IPS-15b (cell line): ENCODE data around the gene POR.
"Not testable (repeated sequence)": the region's sequence is repeated elsewhere in the genome, so short reads cannot be mapped to it uniquely, and the experiment has no call there.

Experiments
- H3K27me3 ChIP-seq: one replicate; pipeline ENCODE4 v1.6.1; 2013; ENCODE audit warnings: low read length; ENCODE audit not compliant: control insufficient read depth, insufficient read depth
- H3K36me3 ChIP-seq: one replicate; pipeline ENCODE4 v1.6.1; 2013; ENCODE audit warnings: low read length; ENCODE audit not compliant: control insufficient read depth, insufficient read depth
- H3K4me1 ChIP-seq: one replicate; pipeline ENCODE4 v1.6.1; 2013; ENCODE audit warnings: mild to moderate bottlenecking, low read length; ENCODE audit not compliant: control insufficient read depth, insufficient read depth
- H3K4me3 ChIP-seq: one replicate; pipeline ENCODE4 v1.5.1; 2013; ENCODE audit warnings: low read depth, low read length
- H3K9ac ChIP-seq: one replicate; pipeline ENCODE4 v1.6.1; 2013; ENCODE audit warnings: low read depth, mild to moderate bottlenecking, low read length
- H3K9me3 ChIP-seq: one replicate; pipeline ENCODE4 v1.6.1; 2013; ENCODE audit warnings: mild to moderate bottlenecking, low read length; ENCODE audit not compliant: control insufficient read depth, insufficient read depth

Gene POR

DNA sequence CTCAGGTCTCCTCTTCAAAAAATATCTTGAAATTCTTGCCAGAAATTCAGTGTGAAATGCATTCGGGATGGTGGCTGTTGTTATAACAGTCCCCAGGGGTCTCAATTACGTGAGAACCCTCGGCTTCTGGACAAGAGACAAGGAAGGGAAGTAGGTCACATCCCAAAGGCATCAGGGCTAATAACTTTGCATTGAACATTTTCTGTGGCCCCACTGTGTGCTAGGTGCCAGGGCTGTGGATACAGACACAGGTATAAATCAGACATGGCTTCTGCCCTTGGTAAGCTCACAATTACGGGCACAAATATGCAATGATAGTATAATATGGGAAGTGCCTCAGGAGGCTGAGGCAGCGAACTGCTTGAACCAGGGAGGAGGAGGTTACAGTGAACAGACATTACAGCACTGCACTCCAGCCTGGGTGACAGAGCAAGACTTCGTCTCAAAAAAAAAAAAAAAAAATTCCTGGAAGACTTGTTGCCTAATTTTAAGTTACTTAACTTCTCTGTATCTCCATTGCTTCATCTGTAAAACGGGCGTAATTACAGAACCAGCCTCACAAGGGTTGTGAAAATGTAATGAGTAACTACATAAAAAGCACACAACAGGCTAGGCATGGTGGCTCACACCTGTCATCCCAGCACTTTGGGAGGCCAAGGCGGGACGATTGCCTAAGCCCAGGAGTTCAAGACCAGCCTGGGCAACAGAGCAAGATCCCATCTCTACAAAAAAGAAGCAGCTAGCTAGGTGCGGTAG is 38.7 kb upstream of the POR start:
- no peaks in the 10 kb centered on the region for H3K9me3 ChIP-seq
- H3K9ac ChIP-seq, result no peak overlapping the region
- peaks cover 17% of the 10 kb centered on the region for H3K27me3 ChIP-seq
- H3K36me3 ChIP-seq, result no peaks in the 10 kb centered on the region
- H3K4me3 ChIP-seq, result no peak overlapping the region
- H3K4me1 ChIP-seq, result peaks cover 11% of the 10 kb centered on the region

DNA sequence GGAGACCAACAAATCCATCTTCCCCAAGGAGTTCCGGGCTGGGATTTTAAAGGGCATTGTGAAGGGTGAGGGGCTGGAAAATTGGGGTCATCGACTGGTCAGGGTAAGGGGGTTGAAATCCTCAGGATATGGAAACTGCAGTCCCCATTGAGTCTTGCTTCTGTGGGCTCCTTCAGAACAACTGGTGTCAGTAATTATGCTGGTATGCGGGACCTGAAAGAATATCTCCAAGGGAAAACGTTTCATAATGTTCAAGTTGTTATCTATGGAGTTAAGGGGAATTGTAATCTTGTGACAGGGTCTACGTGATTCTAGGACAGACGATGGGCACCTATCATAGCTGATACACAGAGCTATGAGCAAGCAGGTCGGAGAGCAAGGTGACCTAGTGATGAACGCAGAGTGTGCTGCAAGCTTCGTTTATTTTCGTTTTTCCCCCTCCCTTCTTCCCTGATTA is 36.6 kb upstream of the POR start:
- H3K9me3 ChIP-seq, result no peaks in the 10 kb centered on the region
- no peak overlapping the region for H3K9ac ChIP-seq
- H3K4me3 ChIP-seq, result peak overlapping the region; percentile 20
- H3K27me3 ChIP-seq, result peaks cover 17% of the 10 kb centered on the region
- peaks cover 8% of the 10 kb centered on the region for H3K36me3 ChIP-seq
- H3K4me1 ChIP-seq, result peaks cover 11% of the 10 kb centered on the region

DNA sequence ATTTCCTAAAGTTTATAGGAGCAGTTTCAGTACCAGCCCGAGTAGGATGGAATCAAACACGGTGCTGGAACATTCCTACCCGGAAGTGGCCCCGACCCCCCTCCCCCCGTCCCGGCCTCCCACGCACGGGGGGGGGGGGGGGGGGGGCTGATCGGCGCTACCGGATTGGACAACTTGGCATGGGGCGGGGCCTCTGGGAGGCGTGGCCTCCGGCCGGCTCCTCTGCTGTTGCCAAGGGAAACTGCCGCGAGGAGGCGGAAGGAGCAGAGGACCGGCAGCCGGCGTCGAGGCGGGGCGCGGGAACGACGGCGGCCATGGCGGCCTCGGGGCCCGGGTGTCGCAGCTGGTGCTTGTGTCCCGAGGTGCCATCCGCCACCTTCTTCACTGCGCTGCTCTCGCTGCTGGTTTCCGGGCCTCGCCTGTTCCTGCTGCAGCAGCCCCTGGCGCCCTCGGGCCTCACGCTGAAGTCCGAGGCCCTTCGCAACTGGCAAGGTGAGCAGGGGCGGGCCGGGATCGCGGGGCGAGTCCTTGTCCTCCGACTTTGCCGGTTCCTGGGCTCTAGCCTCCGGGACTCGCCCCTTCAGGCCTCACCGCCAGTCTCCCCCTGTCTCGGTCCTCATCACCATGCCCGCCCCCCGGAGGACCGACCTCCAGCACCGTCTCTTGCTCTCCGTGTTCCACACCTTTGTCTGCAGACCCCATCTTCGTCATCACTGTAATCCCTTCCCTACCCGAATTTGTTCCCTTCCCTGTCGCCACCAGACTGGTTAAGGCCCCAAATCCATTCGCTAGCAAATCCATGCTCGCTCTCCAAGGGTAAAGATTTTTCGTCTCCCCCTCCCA is 36.0 kb upstream of the POR start, which contains the start of gene RHBDD2:
RHBDD2 (plus strand) TSS at position 266 of the 843 bp plus-strand sequence; CDS start at position 315, 49 bp downstream.
- peaks cover 11% of the 10 kb centered on the region for H3K4me1 ChIP-seq
- peak within 1 kb of the TSS; percentile 85 for H3K4me3 ChIP-seq
- H3K9ac ChIP-seq, result peak within 1 kb of the TSS; percentile 66
- H3K9me3 ChIP-seq, result no peaks in the 10 kb centered on the region
- H3K27me3 ChIP-seq, result peaks cover 17% of the 10 kb centered on the region
- peaks cover 8% of the 10 kb centered on the region for H3K36me3 ChIP-seq

DNA sequence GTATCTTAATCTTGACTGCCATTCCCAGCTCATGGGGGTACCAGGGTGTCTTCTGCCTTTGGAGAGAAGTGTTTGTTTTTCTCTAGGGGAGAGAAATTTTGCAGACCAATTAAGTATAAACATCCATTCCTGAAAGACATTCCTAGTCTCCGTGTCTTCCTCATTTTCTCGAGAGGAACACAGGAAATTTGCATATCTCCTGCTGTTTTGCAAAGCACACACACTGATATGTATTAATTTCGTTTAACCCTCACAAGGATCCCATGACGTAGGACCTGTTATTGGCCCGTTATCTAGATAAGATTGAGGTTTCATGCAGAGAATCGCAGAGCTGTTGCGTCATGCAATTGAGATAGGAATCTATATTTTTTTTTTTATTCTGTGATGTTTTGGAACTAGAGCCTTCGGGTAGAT is 35.2 kb upstream of the POR start:
- H3K27me3 ChIP-seq, result peaks cover 17% of the 10 kb centered on the region
- peaks cover 11% of the 10 kb centered on the region for H3K4me1 ChIP-seq
- H3K9ac ChIP-seq, result no peak overlapping the region
- peak overlapping the region; percentile 85 for H3K4me3 ChIP-seq
- no peaks in the 10 kb centered on the region for H3K9me3 ChIP-seq
- peaks cover 16% of the 10 kb centered on the region for H3K36me3 ChIP-seq

DNA sequence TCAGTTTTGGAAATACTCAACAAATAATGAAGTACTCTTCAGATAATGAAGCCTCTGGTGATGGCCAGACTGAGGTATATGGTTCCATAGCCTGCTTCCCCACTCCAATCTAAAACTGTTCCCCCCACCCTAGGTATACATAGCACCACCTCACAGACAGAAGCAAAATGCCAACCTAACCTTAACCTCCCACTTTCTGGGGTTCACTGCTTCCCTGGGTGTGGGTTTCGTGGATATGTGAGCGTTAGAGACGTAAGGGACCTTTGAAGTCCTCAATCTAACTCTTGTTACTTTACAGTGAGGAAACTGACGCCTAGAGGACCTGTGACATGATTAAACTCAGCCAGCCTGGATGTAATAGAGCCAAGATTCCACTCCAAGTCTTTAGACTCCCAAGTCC is 34.7 kb upstream of the POR start:
- Histone ChIP-seq H3K27me3 (peaks cover 17% of the 10 kb centered on the region), H3K36me3 (peaks cover 18% of the 10 kb centered on the region), H3K4me1 (peaks cover 11% of the 10 kb centered on the region), H3K9ac (no peak overlapping the region), H3K9me3 (no peaks in the 10 kb centered on the region), H3K4me3 (peak overlapping the region; percentile 85)

DNA sequence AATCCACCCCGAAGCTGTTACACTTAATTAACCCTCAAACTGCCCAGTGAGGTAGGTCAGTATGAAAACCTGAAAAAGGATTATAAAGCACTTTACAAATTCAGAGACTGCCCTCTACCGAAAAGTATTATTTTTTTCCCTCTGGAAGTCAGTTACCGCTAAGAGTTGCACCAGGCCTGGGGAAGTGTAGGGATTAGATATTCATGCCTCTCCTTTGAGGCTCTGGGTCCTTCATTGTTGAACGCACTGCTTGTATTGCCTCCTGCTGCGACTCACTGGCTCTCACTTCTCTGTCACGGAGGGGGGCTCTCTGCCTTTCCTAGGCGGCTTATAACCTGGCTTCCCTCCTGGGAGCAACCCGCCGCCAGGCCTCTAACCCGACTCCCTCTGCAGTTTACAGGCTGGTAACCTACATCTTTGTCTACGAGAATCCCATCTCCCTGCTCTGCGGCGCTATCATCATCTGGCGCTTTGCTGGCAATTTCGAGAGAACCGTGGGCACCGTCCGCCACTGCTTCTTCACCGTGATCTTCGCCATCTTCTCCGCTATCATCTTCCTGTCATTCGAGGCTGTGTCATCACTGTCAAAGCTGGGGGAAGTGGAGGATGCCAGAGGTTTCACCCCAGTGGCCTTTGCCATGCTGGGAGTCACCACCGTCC is 33.4 kb upstream of the POR start:
- H3K4me1 ChIP-seq, result peaks cover 11% of the 10 kb centered on the region
- H3K36me3 ChIP-seq, result peaks cover 22% of the 10 kb centered on the region
- peaks cover 17% of the 10 kb centered on the region for H3K27me3 ChIP-seq

DNA sequence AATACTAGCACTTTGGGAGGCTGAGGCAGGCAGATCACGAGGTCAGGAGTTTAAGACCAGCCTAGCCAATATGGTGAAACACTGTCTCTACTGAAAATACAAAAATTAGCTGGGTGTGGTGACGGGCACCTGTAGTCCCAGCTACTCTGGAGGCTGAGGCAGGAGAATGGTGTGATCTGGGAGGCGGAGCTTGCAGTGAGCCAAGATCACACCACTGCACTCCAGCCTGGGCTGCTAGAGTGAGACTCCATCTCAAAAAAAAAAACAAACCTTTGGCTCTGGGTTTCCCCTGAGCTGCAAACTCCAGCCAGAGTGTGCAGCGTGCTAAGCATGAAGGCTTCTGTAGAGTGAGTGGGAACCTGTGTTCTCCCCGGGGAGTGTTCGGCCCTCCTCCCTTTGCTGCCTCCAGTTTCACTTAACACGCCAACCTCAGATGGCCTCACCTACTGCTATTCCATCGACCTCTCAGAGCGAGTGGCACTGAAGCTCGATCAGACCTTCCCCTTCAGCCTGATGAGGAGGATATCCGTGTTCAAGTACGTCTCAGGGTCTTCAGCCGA is 31.6 kb upstream of the POR start:
- H3K9ac ChIP-seq, H3K9me3 ChIP-seq: not testable (repeated sequence)
- peaks cover 26% of the 10 kb centered on the region for H3K36me3 ChIP-seq

More for the DNA sequence above, 33.4 kb upstream of the POR start:
- H3K9me3 ChIP-seq, result no peaks in the 10 kb centered on the region
- H3K9ac ChIP-seq, result no peak overlapping the region
- H3K4me3 ChIP-seq, result no peak overlapping the region

DNA sequence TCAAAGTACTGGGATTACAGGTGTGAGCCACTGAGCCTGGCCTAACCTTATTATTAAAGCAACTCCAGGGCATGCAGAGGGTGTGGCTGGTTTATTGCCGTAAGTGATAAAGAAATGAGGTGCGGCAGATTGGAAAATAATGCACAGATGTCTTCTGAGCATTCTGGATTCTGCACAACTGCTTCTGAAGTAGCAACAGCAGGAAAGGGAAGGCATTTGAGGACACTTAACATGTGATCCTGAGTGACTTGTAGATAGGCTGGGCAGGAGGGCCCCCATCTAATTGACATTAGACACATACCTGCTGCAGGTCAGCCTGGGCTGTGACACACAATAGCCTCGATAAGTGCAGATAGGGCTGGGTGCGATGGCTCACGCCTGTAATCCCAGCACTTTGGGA is 30.5 kb upstream of the POR start:
- no peak overlapping the region for H3K4me3 ChIP-seq
- peaks cover 15% of the 10 kb centered on the region for H3K27me3 ChIP-seq
- no peak overlapping the region for H3K9ac ChIP-seq
- H3K4me1 ChIP-seq, result peaks cover 4% of the 10 kb centered on the region
- peaks cover 28% of the 10 kb centered on the region for H3K36me3 ChIP-seq
- H3K9me3 ChIP-seq, result no peaks in the 10 kb centered on the region

More for the DNA sequence above, 31.6 kb upstream of the POR start:
- H3K27me3 ChIP-seq, result peaks cover 17% of the 10 kb centered on the region
- H3K4me1 ChIP-seq, H3K4me3 ChIP-seq: not testable (repeated sequence)

DNA sequence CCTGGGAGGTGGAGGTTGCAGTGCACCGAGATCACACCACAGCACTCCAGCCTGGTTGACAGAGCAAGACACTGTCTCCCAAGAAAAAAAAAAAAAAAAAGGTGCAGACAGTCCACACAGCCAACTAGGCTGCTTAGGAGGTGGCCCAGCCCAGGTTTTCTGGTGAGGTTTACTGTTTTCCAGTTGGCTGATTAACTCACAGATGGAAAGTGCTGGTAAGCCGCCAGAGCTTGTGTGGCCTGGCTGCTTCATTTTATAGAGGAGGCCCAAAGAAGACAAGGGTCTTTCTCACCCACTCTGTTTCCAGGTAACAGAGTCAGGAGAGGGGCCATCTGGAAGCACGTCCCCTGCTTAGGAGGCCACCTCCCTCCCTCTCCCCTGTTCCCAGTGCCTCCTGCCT is 29.9 kb upstream of the POR start:
- H3K4me3 ChIP-seq, result no peak overlapping the region
- no peak overlapping the region for H3K9ac ChIP-seq
- peaks cover 28% of the 10 kb centered on the region for H3K36me3 ChIP-seq
- H3K9me3 ChIP-seq, result no peaks in the 10 kb centered on the region
- H3K4me1 ChIP-seq, result peaks cover under 1% of the 10 kb centered on the region
- peaks cover 10% of the 10 kb centered on the region for H3K27me3 ChIP-seq

DNA sequence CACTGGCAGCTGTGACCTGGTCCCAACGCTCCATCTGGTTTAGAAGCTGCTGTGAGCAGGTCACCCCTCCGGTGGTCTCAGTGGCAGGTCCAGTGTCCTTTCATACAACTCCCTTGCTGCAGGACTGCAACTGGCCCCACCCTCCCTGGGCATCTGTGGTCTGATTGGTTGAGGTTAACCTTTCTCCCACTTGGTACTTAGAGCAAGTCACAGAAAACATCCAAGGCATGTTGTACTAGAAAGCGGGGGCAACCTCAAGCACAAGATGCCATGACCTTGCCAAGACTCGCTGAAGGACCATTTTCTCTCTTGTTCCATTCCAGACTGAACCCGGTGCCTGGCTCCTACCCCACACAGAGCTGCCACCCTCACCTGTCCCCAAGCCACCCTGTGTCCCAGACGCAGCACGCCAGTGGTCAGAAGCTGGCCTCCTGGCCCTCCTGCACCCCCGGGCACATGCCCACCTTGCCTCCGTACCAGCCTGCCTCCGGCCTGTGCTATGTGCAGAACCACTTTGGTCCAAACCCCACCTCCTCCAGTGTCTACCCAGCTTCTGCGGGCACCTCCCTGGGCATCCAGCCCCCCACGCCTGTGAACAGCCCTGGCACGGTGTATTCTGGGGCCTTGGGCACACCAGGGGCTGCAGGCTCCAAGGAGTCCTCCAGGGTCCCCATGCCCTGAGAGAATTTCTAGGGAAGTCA is 27.1 kb upstream of the POR start:
- Histone ChIP-seq H3K36me3 (peaks cover 23% of the 10 kb centered on the region), H3K9ac (no peak overlapping the region), H3K4me1 (no peaks in the 10 kb centered on the region), H3K9me3 (no peaks in the 10 kb centered on the region), H3K4me3 (no peak overlapping the region), H3K27me3 (no peaks in the 10 kb centered on the region)
